GM18505 (cell line): ENCODE data around the gene ORC1.

Experiments used
- ATAC-seq: cut with Tn5 transposase; IDR thresholded peaks from one replicate; pipeline ENCODE4 v1.9.1; 2021; ENCODE audit not compliant: unreplicated experiment
- POLR2A ChIP-seq: IDR thresholded peaks from 4 replicates; pipeline ENCODE4 v1.6.1; 2011; ENCODE audit warnings: borderline replicate concordance; ENCODE audit not compliant: insufficient read depth, insufficient read length; ENCODE audit errors: extremely low read depth

ORC1 gene

DNA sequence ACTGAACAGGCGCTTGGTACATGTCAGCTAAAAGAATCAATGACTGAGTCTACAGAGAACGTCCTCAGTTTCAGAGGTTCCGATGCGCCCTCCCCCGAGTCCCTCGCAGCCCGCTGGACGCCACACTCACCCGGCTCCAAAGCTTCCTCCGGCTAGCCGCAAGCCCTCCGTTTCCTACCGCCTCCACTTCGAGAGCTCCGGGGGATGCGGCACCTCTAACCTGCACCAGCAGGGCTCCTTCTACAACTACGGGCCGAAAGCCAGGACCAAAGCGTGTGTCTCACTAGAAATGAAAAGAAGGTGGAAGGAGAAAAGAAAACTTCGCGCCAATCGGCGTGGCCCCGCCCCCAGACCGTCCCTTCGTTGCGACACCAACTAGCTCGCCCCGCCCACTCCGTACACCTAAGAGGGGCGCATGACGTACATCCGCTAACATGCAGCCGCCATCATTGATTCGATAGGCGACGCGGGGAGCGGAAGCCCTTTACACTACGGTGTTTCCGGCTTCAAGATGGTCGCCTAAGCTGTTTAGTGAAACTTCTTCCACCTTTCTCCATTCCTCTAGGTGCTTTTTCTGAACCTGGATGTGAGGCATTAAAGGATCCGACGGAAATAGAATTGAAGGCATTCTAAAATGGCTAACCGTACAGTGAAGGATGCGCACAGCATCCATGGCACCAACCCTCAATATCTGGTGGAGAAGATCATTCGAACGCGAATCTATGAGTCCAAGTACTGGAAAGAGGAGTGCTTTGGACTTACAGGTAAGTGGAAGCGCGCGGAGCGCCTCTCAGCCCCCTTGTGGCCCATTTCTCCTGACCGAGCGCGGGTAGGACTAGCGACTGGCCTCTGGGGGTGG is at the start of gene ORC1, which contains the start of gene PRPF38A:
ORC1 (minus strand) TSS at position 308 of the 859 bp plus-strand sequence. CDS start 2,200 bp downstream, outside the sequence.
PRPF38A (plus strand) TSS at position 487 of the 859 bp plus-strand sequence; CDS start at position 635, 148 bp downstream.
- peak; percentile 86 for TF ChIP-seq POLR2A
- peak; percentile 91 for ATAC-seq

DNA sequence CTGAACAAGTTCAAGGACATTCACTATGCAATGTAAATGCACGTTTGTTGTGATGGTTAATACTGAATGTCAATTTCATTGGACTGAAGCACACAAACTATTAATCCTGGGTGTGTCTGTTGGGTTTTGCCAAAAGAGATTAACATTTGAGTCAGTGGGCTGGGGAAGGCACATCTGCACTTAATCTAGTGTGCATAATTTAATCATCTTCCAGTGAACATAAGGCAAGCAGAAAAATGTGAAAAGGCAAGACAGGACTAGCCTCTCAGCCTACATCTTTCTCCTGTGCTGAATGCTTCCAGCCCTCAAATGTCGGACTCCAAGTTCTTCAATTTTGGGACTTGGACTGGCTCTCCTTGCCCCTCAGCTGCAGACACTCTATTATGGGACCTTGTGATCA is 40.2 kb upstream of the ORC1 start:
- no peak for TF ChIP-seq POLR2A
- no peak for ATAC-seq

DNA sequence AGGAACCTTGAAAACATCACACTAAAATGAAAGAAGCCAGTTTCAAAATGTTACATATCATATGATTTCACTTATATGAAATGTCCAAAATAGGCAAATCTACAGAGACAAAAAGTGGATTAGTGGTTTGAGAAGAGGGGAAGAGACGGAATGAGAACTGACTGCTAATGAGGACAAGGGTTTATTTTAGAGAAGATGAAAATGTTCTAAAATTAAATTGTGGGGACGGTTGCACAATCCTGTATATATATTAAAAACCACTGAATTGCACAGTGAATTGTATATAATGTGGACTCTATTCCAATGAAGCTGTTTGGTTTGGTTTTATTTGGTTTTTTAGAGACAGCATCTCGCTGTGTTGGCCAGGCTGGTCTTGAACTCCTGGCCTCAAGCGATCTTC is 35.8 kb upstream of the ORC1 start:
- TF ChIP-seq POLR2A = no peak
- no peak for ATAC-seq

DNA sequence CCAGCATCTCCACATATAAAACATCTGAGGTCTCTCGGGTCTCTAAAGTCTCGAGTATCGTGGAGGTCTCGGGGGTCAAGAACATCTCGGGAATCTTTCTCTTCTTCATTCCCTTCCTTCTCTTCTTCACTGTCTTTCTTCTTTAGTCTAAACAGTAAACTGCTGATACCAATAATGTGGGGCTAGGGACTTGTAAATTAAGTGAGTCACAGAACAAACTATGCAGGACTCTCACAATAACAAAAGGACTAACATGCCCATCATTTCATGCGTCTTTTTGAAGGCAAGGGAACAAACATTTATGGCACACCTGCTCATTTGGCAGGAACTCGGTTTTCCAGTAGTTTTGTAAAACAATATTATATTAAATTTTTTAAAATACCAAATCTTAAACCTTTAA is 32.6 kb upstream of the ORC1 start:
- ATAC-seq = no peak
- TF ChIP-seq POLR2A = no peak

DNA sequence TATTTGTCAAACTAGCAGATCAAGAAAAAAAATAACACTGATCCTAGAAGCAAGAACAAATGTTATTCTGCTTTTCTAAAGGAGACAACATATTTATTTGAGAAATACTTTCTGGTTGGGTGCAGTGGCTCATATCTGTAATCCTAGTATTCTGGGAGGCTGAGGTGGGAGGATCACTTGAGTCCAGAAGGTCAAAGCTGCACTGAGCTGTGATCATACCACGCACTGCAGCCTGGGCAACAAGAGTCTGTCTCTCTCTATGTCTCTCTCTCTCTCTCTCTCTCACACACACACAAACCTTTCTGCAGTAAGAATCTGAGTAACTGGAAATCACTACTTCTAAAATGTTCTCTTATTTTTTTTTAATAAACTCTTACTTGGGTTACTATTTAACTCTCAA is 31.4 kb upstream of the ORC1 start:
- no peak for ATAC-seq
- no peak for TF ChIP-seq POLR2A

DNA sequence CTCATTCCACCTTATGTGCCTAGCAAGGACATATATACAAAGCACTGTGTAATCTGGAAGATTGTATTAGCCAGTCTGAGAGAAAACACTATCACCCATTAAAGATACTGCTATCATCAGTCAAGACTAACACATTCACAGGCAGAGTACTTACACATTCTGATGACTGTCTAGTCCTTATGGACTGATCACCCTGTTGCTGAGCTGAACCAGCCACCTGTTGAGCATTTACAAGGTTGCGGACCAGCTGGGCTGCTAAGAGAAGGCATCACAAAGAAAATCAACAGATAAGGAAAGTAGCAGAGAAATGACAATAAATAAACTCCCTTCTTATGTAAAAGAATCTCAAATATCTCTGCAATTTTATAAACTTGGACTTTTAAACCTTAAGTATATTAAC is 31.0 kb upstream of the ORC1 start:
- ATAC-seq = no peak
- no peak for TF ChIP-seq POLR2A

DNA sequence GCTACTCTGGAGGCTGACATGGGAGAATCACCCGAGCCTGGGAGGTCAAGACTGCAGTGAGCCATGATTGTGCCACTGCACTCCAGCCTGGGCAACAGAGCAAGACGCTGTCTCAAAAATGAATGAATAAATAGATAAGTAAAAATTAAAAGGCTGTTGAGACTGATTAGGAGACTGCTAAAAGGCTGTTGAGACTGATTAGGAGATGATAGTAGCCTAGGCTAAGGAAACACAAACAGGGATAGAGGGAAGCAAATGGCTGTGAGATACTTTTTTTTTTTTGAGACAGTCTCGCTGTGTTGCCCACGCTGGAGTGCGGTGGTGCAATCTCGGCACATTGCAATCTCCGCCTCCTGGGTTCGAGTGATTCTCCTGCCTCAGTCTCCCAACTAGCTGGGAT is 28.6 kb upstream of the ORC1 start:
- ATAC-seq = no peak
- no peak for TF ChIP-seq POLR2A

DNA sequence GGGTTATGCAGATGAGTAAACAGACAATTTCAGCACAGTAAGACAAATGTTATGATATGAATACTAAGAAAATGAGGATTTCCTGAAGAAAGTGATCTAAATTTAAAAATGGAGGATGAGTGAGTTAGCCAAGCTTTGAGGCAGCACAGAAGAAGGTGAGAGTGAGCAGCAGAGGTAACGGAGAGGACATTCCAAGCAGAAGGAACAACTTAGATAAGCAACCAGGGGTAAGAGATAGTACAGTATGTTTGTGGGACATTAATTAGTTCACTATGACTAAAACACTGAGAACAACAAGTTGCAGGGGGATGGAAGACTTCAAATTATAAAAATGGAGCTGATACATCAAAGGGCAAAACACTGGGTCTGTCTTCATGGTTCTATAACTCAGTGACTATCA is 22.9 kb upstream of the ORC1 start:
- no peak for TF ChIP-seq POLR2A
- no peak for ATAC-seq

DNA sequence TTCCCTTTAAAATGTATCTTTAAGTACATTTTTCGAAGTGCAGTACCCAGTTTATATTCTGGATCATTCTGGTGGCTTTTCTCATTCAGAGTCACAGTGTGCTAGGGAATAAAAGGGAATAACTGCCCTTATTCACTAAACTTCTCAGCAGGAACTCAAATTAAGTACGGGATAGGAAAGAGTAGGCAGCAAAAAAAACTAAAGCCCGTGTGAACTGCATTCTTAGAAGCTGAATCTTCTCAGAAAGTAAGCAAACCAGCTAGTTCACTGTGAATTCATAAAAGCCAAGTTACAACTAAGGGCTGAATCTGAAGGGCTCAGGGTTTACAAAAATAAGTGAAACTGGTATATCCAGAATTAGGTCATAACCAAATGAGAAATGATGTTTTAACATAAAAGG is 22.1 kb upstream of the ORC1 start:
- no peak for ATAC-seq
- no peak for TF ChIP-seq POLR2A

DNA sequence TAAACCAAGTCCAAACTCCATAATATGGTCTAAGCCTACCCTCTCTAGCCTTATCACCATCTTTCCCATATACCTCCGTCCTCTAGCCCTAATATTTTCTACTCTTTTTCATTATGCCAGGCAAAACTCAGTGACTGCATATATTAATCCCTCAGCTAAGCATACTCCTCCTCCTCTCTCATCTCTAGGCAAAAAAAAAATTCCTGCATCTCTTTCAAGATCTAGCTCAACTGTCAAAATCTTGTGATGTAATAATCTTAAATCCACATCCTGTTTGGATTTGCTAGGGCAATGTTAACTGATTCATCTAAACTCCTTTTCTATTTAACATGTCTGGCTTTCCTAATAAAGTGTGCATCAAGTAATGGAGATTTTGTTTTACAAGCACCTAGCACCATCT is 20.6 kb upstream of the ORC1 start:
- TF ChIP-seq POLR2A = no peak
- ATAC-seq = no peak

DNA sequence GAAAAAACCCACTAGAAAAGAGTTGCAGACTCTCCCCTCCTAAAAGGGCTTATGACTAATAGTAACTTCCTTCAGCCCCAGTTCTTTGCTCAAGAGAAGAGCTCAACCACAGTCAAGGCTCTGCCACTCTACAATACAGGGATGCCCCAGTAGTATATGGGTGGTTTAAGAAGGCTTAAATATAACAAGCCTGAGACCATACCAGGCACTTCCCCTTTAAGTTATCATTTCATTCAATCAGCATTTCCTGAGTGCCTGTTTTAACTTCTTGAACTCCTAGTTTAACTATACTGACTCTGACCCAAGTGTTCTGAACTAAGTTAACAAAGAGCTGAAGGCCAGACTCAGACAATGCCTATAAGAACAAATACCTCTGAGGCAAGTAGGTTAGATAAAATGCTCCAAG is 20.0 kb upstream of the ORC1 start:
- no peak for TF ChIP-seq POLR2A
- ATAC-seq = no peak

DNA sequence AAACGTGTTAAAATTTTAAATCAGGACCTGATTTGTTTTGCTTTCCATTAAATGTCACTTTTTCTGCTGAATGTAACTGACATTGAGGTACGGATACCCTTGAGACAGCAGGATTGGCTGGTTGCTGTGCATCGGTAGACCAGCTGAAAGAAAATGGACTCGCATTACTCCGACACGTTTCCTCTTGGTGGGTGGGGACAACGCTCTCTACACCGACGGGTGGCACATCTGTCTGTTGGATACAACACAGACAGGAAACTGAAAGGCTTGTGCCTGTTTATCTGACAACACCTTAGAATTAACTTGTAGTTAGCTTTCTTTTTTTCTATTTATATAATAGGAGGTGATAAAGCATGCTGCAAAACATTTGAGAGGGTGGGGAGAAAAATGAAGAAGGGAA is 19.5 kb upstream of the ORC1 start:
- no peak for ATAC-seq
- no peak for TF ChIP-seq POLR2A

DNA sequence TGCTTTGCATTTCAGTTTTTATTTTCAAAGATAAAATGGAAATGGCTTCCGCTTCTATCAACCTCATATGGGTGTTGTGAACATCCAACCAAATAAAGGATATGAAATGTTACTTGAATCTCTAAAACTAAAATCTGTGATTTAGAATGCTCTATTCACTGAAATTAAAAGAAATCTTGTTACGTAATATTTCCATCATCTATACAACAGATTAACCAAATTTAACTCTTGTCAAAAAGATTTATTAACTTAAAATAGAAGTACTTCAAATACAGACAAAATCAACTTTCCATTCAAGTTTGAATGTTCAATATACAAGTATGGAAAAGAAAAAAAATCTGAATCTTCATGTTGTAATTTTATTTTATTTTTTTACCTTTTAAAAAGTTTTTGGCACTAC is 18.8 kb upstream of the ORC1 start:
- ATAC-seq = no peak
- no peak for TF ChIP-seq POLR2A

DNA sequence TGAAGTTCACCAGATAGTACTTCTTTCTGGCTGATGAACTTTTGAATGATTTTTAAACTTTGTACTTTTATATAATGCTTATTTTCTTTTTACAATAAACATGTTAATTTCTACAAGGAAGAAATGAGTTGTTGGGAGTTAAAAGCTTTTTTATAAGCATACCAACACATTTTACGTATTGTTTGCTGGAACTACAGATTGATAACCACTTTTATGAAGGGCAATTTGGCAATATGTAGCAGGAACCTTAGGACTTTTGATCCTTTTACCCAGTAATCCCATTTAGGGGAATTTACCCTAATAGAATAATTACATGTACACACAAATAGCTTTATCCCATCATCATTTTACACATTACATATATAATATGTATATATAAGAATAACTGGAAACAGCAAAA is 16.5 kb upstream of the ORC1 start:
- no peak for TF ChIP-seq POLR2A
- no peak for ATAC-seq
